Neuronal stem cell (in vitro differentiated cells): Measurements from ENCODE around the gene SRCIN1.
"Not testable (repeated sequence)": the region's sequence is repeated elsewhere in the genome, so short reads cannot be mapped to it uniquely, and the experiment has no call there.

Experiments
- DNase-seq: peaks from one replicate; pipeline ENCODE4 v3.0.0-alpha.2; 2013; ENCODE audit warnings: low spot score
- H2AFZ ChIP-seq: one replicate; pipeline ENCODE4 v1.6.1; 2013; ENCODE audit warnings: mild to moderate bottlenecking, low read length, inconsistent platforms
- H2AK5ac ChIP-seq: 2 replicates; pipeline ENCODE4 v1.6.1; 2013; ENCODE audit warnings: low read depth, mild to moderate bottlenecking, inconsistent platforms, low read length, moderate library complexity, mixed read lengths
- H2BK120ac ChIP-seq: 2 replicates; pipeline ENCODE4 v1.6.1; 2013; ENCODE audit warnings: low read depth, mild to moderate bottlenecking, inconsistent platforms, low read length, moderate library complexity, mixed read lengths
- H2BK12ac ChIP-seq: one replicate; pipeline ENCODE4 v1.6.1; 2013; ENCODE audit warnings: low read length, inconsistent platforms
- H2BK15ac ChIP-seq: 2 replicates; pipeline ENCODE4 v1.6.1; 2013; ENCODE audit warnings: mild to moderate bottlenecking, low read length, inconsistent platforms, mixed read lengths
- H2BK5ac ChIP-seq: one replicate; pipeline ENCODE4 v1.6.1; 2013; ENCODE audit warnings: inconsistent platforms, mild to moderate bottlenecking, low read length, moderate library complexity
- H3K14ac ChIP-seq: one replicate; pipeline ENCODE4 v1.6.1; 2013; ENCODE audit warnings: low read length, inconsistent platforms
- H3K18ac ChIP-seq: 2 replicates; pipeline ENCODE4 v1.6.1; 2013; ENCODE audit warnings: low read length, inconsistent platforms
- H3K23ac ChIP-seq: 2 replicates; pipeline ENCODE4 v1.6.1; 2013; ENCODE audit warnings: low read depth, mild to moderate bottlenecking, mixed read lengths, low read length, inconsistent platforms; ENCODE audit not compliant: poor library complexity
- H3K27ac ChIP-seq: replicated peaks from 3 replicates; pipeline ENCODE4 v1.5.1; 2013; ENCODE audit warnings: low read length, inconsistent platforms
- H3K27me3 ChIP-seq, 3 experiments: 2 replicates each; pipeline ENCODE4 v1.6.1; 2013; ENCODE audit warnings: low read length in 3 of 3, mild to moderate bottlenecking in 2 of 3, inconsistent platforms in 1 of 3, low read depth in 1 of 3, mixed read lengths in 1 of 3, moderate library complexity in 1 of 3; ENCODE audit not compliant: control insufficient read depth in 3 of 3, insufficient read depth in 3 of 3
- H3K36me3 ChIP-seq, 2 donors: replicated peaks in 1 of 2; 2 replicates each; pipeline ENCODE4 v1.6.1; 2013; ENCODE audit warnings: low read length in 2 of 2; ENCODE audit not compliant: control insufficient read depth in 2 of 2, insufficient read depth in 2 of 2
- H3K4ac ChIP-seq: 2 replicates; pipeline ENCODE4 v1.6.1; 2013; ENCODE audit warnings: inconsistent platforms, mild to moderate bottlenecking, low read length, moderate library complexity
- H3K4me1 ChIP-seq, 2 donors: 1 replicate in 1 of 2; 2 replicates in 1 of 2; pipeline ENCODE4 v1.6.1; 2013; ENCODE audit warnings: low read length in 2 of 2, low read depth in 1 of 2; ENCODE audit not compliant: control insufficient read depth in 2 of 2, insufficient read depth in 1 of 2
- H3K4me2 ChIP-seq: one replicate; pipeline ENCODE4 v1.6.1; 2013; ENCODE audit warnings: mild to moderate bottlenecking, low read length, inconsistent platforms; ENCODE audit not compliant: insufficient read depth, poor library complexity, severe bottlenecking
- H3K4me3 ChIP-seq, 2 donors: 2 replicates each; pipeline ENCODE4 v1.5.1; 2013; ENCODE audit warnings: low read length in 2 of 2, mild to moderate bottlenecking in 2 of 2, inconsistent platforms in 1 of 2, moderate library complexity in 1 of 2
- H3K79me1 ChIP-seq: one replicate; pipeline ENCODE4 v1.6.1; 2013; ENCODE audit warnings: low read depth, mild to moderate bottlenecking, inconsistent platforms, low read length, moderate library complexity
- H3K9ac ChIP-seq: one replicate; pipeline ENCODE4 v1.6.1; 2013; ENCODE audit warnings: mild to moderate bottlenecking, low read depth, low read length, inconsistent platforms; ENCODE audit not compliant: poor library complexity
- H3K9me3 ChIP-seq, 2 donors: replicated peaks in 1 of 2; 2 replicates each; pipeline versions ENCODE3 to v1.6.1; 2013; ENCODE audit warnings: low read length in 2 of 2, mild to moderate bottlenecking in 2 of 2, inconsistent platforms in 1 of 2, low read depth in 1 of 2, mixed read lengths in 1 of 2, moderate library complexity in 1 of 2; ENCODE audit not compliant: control insufficient read depth in 2 of 2, insufficient read depth in 1 of 2
- H4K8ac ChIP-seq: one replicate; pipeline ENCODE4 v1.6.1; 2013; ENCODE audit warnings: low read depth, mild to moderate bottlenecking, inconsistent platforms, low read length, moderate library complexity
- H4K91ac ChIP-seq: one replicate; pipeline ENCODE4 v1.6.1; 2013; ENCODE audit warnings: low read length, low read depth, mild to moderate bottlenecking, inconsistent platforms; ENCODE audit not compliant: poor library complexity
- WGBS, 2 donors: extraction: QIAGEN DNeasy Blood & Tissue Kit; methylation state at CpG; one replicate each; pipeline ENCODE4 v1.1.7; 2013; ENCODE audit warnings: missing lambda C conversion rate in 2 of 2, mixed read lengths in 1 of 2; ENCODE audit not compliant: insufficient read length in 2 of 2, insufficient replicate concordance in 1 of 2; ENCODE audit errors: extremely low coverage in 2 of 2; 5-methylcytosine and 5-hydroxymethylcytosine counted together

SRCIN1 gene

GRCh38 chr17:38632334-38632733 lies 26.6 kb upstream of the SRCIN1 start:
- Histone ChIP-seq H3K4me3 (no peak overlapping the region), H3K36me3 (no peaks in the 10 kb centered on the region), H3K4me1 (peaks cover 0 to 1% of the 10 kb centered on the region in 2 donors), H3K14ac (no peak overlapping the region), H2BK5ac (no peak overlapping the region), H4K8ac (no peak overlapping the region), H3K27me3 (peaks cover 0 to 3% (median 0%) of the 10 kb centered on the region in 3 experiments), H3K18ac (no peak overlapping the region), H3K23ac (no peak overlapping the region), H2BK12ac (no peak overlapping the region), H3K4me2 (no peak overlapping the region), H2AK5ac (no peak overlapping the region), H3K9me3 (no peaks in the 10 kb centered on the region), H3K79me1 (no peaks in the 10 kb centered on the region), H2AFZ (no peak overlapping the region), H4K91ac (no peak overlapping the region), H2BK120ac (no peak overlapping the region), H3K9ac (no peak overlapping the region), H2BK15ac (no peak overlapping the region), H3K27ac (no peak overlapping the region), H3K4ac (no peak overlapping the region)
- WGBS, 2 donors = no CpG with 5 or more reads among the region's 6 CpGs
- no peak for DNase-seq

GRCh38 chr17:38628441-38628840 lies 22.7 kb upstream of the SRCIN1 start:
- Histone ChIP-seq H3K9ac (no peak overlapping the region), H2BK120ac (no peak overlapping the region), H3K4me3 (no peak overlapping the region), H4K91ac (no peak overlapping the region), H2BK12ac (no peak overlapping the region), H3K27me3 (no peaks in the 10 kb centered on the region), H3K18ac (no peak overlapping the region), H3K36me3 (no peaks in the 10 kb centered on the region), H2BK5ac (no peak overlapping the region), H3K9me3 (no peaks in the 10 kb centered on the region), H4K8ac (no peak overlapping the region), H3K4me1 (no peaks in the 10 kb centered on the region), H3K4ac (no peak overlapping the region), H3K14ac (no peak overlapping the region), H3K4me2 (no peak overlapping the region), H3K23ac (no peak overlapping the region), H3K79me1 (no peaks in the 10 kb centered on the region), H2BK15ac (no peak overlapping the region), H3K27ac (no peak overlapping the region), H2AK5ac (no peak overlapping the region), H2AFZ (peak overlapping the region; percentile 69)
- no CpG with 5 or more reads among the region's 3 CpGs for WGBS, 2 donors
- DNase-seq = no peak

DNA sequence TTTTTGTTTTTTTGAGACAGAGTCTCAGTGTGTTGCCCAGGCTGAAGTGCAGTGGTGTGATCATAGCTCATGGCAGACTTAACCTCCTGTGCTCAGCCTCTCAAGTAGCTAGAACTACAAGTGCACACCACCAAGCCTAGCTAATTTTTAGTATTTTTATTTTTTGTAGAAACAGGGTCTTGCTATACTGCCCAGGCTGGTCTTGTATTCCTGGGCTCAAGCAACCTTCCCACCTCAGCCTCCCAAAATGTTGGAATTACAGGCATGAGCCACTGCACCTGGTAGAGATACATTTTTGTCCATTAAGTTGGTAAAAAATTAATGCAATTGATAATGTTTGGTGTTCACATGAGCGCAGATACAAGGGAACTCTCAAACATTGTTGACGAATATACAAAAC lies 22.2 kb upstream of the SRCIN1 start:
- H2AFZ ChIP-seq = peak overlapping the region; percentile 69
- no peak overlapping the region for H4K8ac ChIP-seq
- no peak overlapping the region for H3K4me3 ChIP-seq
- H2AK5ac ChIP-seq = no peak overlapping the region
- no peak overlapping the region for H3K4me2 ChIP-seq
- no peak overlapping the region for H3K4ac ChIP-seq
- DNase-seq = no peak
- H3K27me3 ChIP-seq = no peaks in the 10 kb centered on the region
- H3K79me1 ChIP-seq = no peaks in the 10 kb centered on the region
- no peak overlapping the region for H3K14ac ChIP-seq
- no peak overlapping the region for H2BK120ac ChIP-seq
- H3K4me1 ChIP-seq = no peaks in the 10 kb centered on the region
- WGBS, 2 donors = no CpG with 5 or more reads among the region's 2 CpGs
- H3K9ac ChIP-seq = no peak overlapping the region
- H2BK5ac ChIP-seq = no peak overlapping the region
- H3K36me3 ChIP-seq = no peaks in the 10 kb centered on the region
- no peak overlapping the region for H2BK15ac ChIP-seq
- no peak overlapping the region for H3K18ac ChIP-seq
- no peak overlapping the region for H2BK12ac ChIP-seq
- no peak overlapping the region for H3K27ac ChIP-seq
- no peaks in the 10 kb centered on the region for H3K9me3 ChIP-seq
- no peak overlapping the region for H3K23ac ChIP-seq
- H4K91ac ChIP-seq = no peak overlapping the region

DNA sequence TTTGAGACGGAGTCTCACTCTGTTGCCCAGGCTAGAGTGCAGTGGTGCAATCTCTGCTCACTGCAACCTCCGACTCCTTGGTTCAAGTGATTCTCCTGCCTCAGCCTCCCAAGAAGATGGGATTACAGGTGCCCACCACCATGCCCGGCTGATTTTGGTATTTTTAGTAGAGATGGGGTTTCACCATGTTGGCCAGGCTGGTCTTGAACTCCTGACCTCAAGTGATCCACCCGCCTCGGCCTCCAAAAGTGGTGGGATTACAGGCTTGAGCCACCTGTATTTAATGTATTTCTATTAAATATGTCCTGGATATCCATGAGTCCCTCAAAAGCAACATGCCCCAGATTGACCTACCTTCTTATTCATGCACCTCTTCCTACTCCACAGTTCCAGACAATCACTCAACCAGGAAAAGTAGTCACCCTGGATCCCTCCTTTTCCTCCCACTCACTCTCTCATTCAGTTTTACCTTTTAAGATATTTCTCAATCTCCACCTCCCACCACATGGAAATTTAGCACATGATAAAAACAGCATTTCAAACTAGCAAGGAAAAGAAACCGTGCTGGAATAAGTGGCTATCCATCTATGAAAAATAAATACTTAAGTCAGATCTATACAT lies 21.0 kb upstream of the SRCIN1 start:
- H2AK5ac ChIP-seq, H3K9ac ChIP-seq, H2AFZ ChIP-seq, H3K23ac ChIP-seq, H2BK5ac ChIP-seq, H4K8ac ChIP-seq, H3K79me1 ChIP-seq, H2BK15ac ChIP-seq, H4K91ac ChIP-seq, H3K4me3 ChIP-seq, H3K27me3 ChIP-seq, H3K27ac ChIP-seq, H2BK12ac ChIP-seq, H2BK120ac ChIP-seq, DNase-seq, H3K9me3 ChIP-seq, H3K4me1 ChIP-seq, H3K4ac ChIP-seq, H3K36me3 ChIP-seq, H3K14ac ChIP-seq, H3K18ac ChIP-seq, H3K4me2 ChIP-seq: not testable (repeated sequence)
- no CpG with 5 or more reads among the region's 6 CpGs for WGBS, 2 donors
